Panc1 (cell line): ENCODE data around the gene PDZD2. TPM values are rescaled to one million over a fixed set of nuclear protein-coding genes. Genes with fewer than 3 reads are reported as not detected.

Experiments
- ATAC-seq: fragments of 200-7000 bp; cut with Tn5 transposase; 2 replicates; pipeline ENCODE4 v1.9.1; 2020; ENCODE audit warnings: mild to moderate bottlenecking, moderate library complexity
- BruUV-seq: library from RNA; stranded (reverse); fragments of 400-500 nt; replicated peaks from 2 replicates; lab custom pipeline; 2021; lab: Mats Ljungman, UMichigan
- CTCF ChIA-PET: fragments of 300-600 bp; sonication (Branson Sonifier 250); formaldehyde crosslinking; loops from one replicate; lab custom pipeline; 2022; ENCODE audit warnings: antibody characterized with exemption; lab: Charles Lee
- POLR2A ChIA-PET: fragments of 300-600 bp; sonication (Branson Sonifier 250); formaldehyde crosslinking; loops from one replicate; lab custom pipeline; 2022; ENCODE audit warnings: antibody characterized with exemption; lab: Charles Lee
- DNase-seq: peaks from one replicate; pipeline ENCODE4 v3.0.0-alpha.2; 2010; ENCODE audit warnings: low read depth, low spot score
- H3K27ac ChIP-seq: 2 replicates; pipeline ENCODE4 v1.5.1; 2011; ENCODE audit warnings: mild to moderate bottlenecking, low read length, inconsistent platforms
- H3K27me3 ChIP-seq: fragments of 200-500 bp; sonication (Bioruptor generic); 2 replicates; pipeline ENCODE4 v1.6.0; 2014; ENCODE audit warnings: low read length, inconsistent platforms; ENCODE audit not compliant: control insufficient read depth, insufficient read depth
- H3K36me3 ChIP-seq: fragments of 200-500 bp; sonication (Bioruptor generic); 2 replicates; pipeline ENCODE4 v1.5.1; 2014; ENCODE audit warnings: inconsistent platforms, mild to moderate bottlenecking, low read length, moderate library complexity; ENCODE audit not compliant: control insufficient read depth, insufficient read depth
- H3K4me1 ChIP-seq: 2 replicates; pipeline ENCODE4 v1.5.1; 2011; ENCODE audit warnings: inconsistent platforms, mild to moderate bottlenecking, low read length, moderate library complexity; ENCODE audit not compliant: control insufficient read depth, insufficient read depth
- H3K4me3 ChIP-seq, 2 experiments: 2 replicates each; pipeline ENCODE4 v1.5.1; 2011 to 2012; ENCODE audit warnings: low read depth in 2 of 2, low read length in 2 of 2, mild to moderate bottlenecking in 2 of 2, inconsistent platforms in 1 of 2, moderate library complexity in 1 of 2
- H3K9me3 ChIP-seq: fragments of 200-500 bp; sonication (Bioruptor generic); 2 replicates; pipeline ENCODE4 v1.5.1; 2014; ENCODE audit warnings: low read depth, mild to moderate bottlenecking, inconsistent platforms, low read length, moderate library complexity; ENCODE audit not compliant: control insufficient read depth, insufficient read depth
- POLR2AphosphoS5 ChIP-seq: IDR thresholded peaks from 2 replicates; pipeline ENCODE4 v1.6.1; 2012; ENCODE audit warnings: mild to moderate bottlenecking, low read depth, low read length, moderate library complexity
- SIN3A ChIP-seq: IDR thresholded peaks from 2 replicates; pipeline ENCODE4 v1.6.1; 2012; ENCODE audit warnings: low read depth, mild to moderate bottlenecking, low read length, moderate library complexity, borderline replicate concordance; ENCODE audit not compliant: insufficient read depth
- TCF7L2 ChIP-seq: IDR thresholded peaks from 2 replicates; pipeline ENCODE4 v1.6.1; 2011; ENCODE audit warnings: mild to moderate bottlenecking, low read depth, low read length, inconsistent platforms
- in situ Hi-C: cut with HindIII; loops from 2 replicates; pipeline ENCODE4 v1.10.0; 2016; ENCODE audit warnings: low sequenced_read_pairs, low pct_unique_long_range_greater_than_20kb
- intact Hi-C: fragments of 100-400 bp; cut with micrococcal nuclease; formaldehyde crosslinking; loops from one replicate; pipeline ENCODE4 v1.10.0; 2022; ENCODE audit not compliant: unreplicated experiment
- total RNA-seq: library from RNA; stranded (reverse); gene quantifications from one replicate; pipeline ENCODE4 v1.2.1, GENCODE V29; 2021; ENCODE audit not compliant: unreplicated experiment
- TF ChIP-seq, protein P1 (sequence below): fragments of 450-650 bp; IDR thresholded peaks from 2 replicates; pipeline ENCODE4 v1.5.1; 2017; ENCODE audit warnings: mild to moderate bottlenecking
- TF ChIP-seq, protein P2 (sequence below), 2 experiments: IDR thresholded peaks; 2 replicates each; pipeline ENCODE4 v1.6.1; 2011 to 2012; ENCODE audit warnings: low read depth in 2 of 2, control low read depth in 1 of 2, low read length in 1 of 2, mild to moderate bottlenecking in 1 of 2, moderate library complexity in 1 of 2; ENCODE audit not compliant: insufficient read depth in 1 of 2

The PDZD2 gene
- total RNA-seq, 1 experiment from 2014 or later, result 0.10 TPM

DNA sequence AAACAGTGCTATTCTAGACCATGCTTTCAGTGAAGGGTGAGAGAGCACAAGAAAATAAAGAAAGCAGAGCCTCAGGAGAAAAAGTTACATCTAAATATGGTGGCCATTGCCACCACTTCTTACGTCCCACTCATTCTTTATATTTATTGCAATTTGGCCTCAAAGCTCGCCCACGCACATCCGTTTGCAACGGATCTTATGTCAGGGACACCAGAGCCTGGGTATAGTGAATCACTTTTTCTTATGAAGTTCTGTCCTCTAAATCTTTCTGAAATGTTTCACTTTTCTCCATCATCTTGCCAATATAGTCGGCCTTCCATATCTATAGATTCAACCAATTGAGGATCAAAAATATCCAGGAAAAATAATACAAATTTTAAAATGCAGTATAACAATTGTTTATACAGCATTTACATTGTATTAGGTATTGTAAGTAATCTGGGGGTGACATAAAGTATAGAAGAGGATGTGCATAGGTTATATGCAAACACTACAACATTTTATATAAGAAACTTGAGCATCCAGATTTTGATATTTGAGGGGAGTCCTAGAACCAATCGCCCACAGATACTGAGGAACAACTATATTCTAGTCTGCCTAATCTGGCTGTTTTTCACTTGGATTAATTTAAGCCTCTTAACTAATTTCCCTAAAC, 500.0 kb downstream of the PDZD2 start:
- TSS peak; percentile 48 for BruUV-seq
- CTCF ChIA-PET, result no interaction called here
- Histone ChIP-seq H3K36me3 (peaks cover 9% of the 10 kb centered on the region; the same call in 1 of the 2 replicates), H3K9me3 (no peaks in the 10 kb centered on the region), H3K27ac (no peak overlapping the region), H3K4me3 (no peak overlapping the region), H3K27me3 (no peaks in the 10 kb centered on the region), H3K4me1 (no peaks in the 10 kb centered on the region)
- TF ChIP-seq POLR2AphosphoS5 (no peak), TCF7L2 (no peak), SIN3A (no peak)
- TF ChIP-seq, protein P1, sequence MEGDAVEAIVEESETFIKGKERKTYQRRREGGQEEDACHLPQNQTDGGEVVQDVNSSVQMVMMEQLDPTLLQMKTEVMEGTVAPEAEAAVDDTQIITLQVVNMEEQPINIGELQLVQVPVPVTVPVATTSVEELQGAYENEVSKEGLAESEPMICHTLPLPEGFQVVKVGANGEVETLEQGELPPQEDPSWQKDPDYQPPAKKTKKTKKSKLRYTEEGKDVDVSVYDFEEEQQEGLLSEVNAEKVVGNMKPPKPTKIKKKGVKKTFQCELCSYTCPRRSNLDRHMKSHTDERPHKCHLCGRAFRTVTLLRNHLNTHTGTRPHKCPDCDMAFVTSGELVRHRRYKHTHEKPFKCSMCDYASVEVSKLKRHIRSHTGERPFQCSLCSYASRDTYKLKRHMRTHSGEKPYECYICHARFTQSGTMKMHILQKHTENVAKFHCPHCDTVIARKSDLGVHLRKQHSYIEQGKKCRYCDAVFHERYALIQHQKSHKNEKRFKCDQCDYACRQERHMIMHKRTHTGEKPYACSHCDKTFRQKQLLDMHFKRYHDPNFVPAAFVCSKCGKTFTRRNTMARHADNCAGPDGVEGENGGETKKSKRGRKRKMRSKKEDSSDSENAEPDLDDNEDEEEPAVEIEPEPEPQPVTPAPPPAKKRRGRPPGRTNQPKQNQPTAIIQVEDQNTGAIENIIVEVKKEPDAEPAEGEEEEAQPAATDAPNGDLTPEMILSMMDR, result no peak
- TF ChIP-seq, protein P2, sequence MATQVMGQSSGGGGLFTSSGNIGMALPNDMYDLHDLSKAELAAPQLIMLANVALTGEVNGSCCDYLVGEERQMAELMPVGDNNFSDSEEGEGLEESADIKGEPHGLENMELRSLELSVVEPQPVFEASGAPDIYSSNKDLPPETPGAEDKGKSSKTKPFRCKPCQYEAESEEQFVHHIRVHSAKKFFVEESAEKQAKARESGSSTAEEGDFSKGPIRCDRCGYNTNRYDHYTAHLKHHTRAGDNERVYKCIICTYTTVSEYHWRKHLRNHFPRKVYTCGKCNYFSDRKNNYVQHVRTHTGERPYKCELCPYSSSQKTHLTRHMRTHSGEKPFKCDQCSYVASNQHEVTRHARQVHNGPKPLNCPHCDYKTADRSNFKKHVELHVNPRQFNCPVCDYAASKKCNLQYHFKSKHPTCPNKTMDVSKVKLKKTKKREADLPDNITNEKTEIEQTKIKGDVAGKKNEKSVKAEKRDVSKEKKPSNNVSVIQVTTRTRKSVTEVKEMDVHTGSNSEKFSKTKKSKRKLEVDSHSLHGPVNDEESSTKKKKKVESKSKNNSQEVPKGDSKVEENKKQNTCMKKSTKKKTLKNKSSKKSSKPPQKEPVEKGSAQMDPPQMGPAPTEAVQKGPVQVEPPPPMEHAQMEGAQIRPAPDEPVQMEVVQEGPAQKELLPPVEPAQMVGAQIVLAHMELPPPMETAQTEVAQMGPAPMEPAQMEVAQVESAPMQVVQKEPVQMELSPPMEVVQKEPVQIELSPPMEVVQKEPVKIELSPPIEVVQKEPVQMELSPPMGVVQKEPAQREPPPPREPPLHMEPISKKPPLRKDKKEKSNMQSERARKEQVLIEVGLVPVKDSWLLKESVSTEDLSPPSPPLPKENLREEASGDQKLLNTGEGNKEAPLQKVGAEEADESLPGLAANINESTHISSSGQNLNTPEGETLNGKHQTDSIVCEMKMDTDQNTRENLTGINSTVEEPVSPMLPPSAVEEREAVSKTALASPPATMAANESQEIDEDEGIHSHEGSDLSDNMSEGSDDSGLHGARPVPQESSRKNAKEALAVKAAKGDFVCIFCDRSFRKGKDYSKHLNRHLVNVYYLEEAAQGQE (IDR thresholded peaks at IDR 0.05; ENCODE audit: insufficient read depth in 1 of 2, low read depth in 2 of 2, low read length in 1 of 2), result no peak
- no peak for DNase-seq
- POLR2A ChIA-PET, result no interaction called here
- intact Hi-C loops, result no loop called here
- in situ Hi-C loops, result no loop called here
- no peak for ATAC-seq

DNA sequence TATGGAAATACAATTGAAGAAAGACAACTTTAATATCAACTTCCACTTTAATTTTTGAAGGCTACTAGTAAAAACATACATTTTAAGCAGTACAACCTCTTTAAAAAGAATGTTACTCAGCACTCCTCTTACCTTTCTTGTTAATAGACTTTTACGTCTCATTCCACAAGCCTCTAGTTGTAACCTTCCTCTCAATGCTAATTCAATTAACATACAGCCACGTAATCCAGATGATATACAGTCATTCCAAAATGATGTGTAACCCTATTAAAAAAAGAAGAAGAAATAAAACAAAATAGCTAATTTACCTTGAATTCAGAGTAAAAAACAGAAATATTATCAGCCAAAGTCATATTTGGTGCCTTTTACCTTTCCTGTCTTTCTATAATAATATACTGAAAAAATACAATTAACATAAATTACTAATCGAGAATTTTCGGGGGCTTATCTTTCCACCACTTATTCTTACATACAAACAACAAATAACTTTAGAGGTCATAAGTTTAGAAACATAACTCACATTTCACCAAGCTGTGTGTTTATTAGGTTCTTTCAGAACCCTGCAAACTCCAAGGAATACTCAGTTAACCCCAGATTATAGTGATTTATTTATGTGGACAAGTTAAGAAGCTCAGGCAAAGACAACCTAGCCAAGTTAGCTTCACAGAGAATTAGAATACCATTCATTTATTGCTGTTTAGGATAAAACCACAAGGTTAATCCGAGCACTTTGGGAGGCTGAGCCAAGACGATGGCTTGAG, 504.9 kb downstream of the PDZD2 start:
- Histone ChIP-seq H3K9me3 (no peaks in the 10 kb centered on the region), H3K4me3 (no peak overlapping the region), H3K27me3 (no peaks in the 10 kb centered on the region), H3K27ac (no peak overlapping the region), H3K4me1 (peaks cover 13% of the 10 kb centered on the region; the same call in 1 of the 2 replicates), H3K36me3 (no peaks in the 10 kb centered on the region)
- intact Hi-C loops (no loop called here), in situ Hi-C loops (no loop called here)
- TF ChIP-seq, protein P2 (IDR thresholded peaks at IDR 0.05; ENCODE audit: insufficient read depth in 1 of 2, low read depth in 2 of 2, low read length in 1 of 2), result no peak
- POLR2A ChIA-PET, result no interaction called here
- ATAC-seq (no peak), DNase-seq (no peak)
- BruUV-seq, result no TSS peak
- CTCF ChIA-PET, result interaction anchor here (0.6 kb wide), 1 partner anchor 14 kb away, joined by 3 read pairs; no protein-coding TSS in a partner anchor
